GM12891 (cell line): Measurements from ENCODE around the gene IQSEC3.
"Not testable (repeated sequence)": the region's sequence is repeated elsewhere in the genome, so short reads cannot be mapped to it uniquely, and the experiment has no call there.

ENCODE experiments used
- POLR2A ChIP-seq: IDR thresholded peaks from 2 replicates; pipeline ENCODE4 v1.6.1; 2011; ENCODE audit warnings: low read depth, low read length, control low read depth
- POLR2AphosphoS5 ChIP-seq: IDR thresholded peaks from 2 replicates; pipeline ENCODE4 v1.6.1; 2011; ENCODE audit warnings: low read depth, low read length, control low read depth

DNA sequence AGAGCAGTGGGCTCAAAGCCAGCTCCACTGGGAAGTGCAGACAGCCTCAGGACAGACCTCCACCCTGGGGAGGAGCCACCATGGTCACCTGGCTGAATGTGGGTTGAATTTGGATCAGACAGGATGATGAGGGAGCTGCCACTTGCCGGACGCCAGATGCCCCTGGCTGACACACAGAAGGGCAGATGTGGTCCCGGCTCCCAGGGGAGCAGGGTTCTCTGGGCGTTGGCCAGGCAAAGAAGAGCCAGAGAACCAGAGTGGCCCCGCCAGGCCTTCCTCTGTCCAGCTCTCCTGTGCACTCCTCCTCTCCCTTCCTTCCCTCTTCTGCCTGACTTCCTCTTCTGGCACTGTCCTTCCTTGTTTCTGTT is 20.6 kb upstream of the IQSEC3 start:
- not testable (repeated sequence) for TF ChIP-seq POLR2A, POLR2AphosphoS5
